Measurements from ENCODE around the gene RANBP9. TPM values are rescaled to one million over a fixed set of nuclear protein-coding genes. Genes with fewer than 3 reads are reported as not detected.

Gene RANBP9
- total and polyA plus RNA-seq, 9 of the 15 experiments (the other 6 are each of a cell fraction or from before 2014, with no cell fraction given), result 27.5 to 130 (median 61.5) TPM

GRCh38 chr6:13629459-13630116 lies 82.0 kb downstream of the RANBP9 start (continued):
- TF ChIP-seq FUS (optimal IDR thresholded peaks at IDR 0.05; ENCODE audit: low read depth, low read length) (no peak), TRIM25 (IDR thresholded peaks at IDR 0.05; ENCODE audit: borderline replicate concordance) (no peak), ZFP91 (CRISPR knock-in tag; IDR thresholded peaks at IDR 0.05) (no peak), CHD7 (IDR thresholded peaks at IDR 0.05; ENCODE audit: low read depth, low read length) (no peak), SMARCA4 (IDR thresholded peaks at IDR 0.05) (0 out of 2 replicates have a peak, but pooled peaks have one; percentile 31), AFF4 (CRISPR knock-in tag; IDR thresholded peaks at IDR 0.05) (no peak), KLF1 (tag; IDR thresholded peaks at IDR 0.05) (no peak), RCOR1 (IDR thresholded peaks at IDR 0.05; ENCODE audit: borderline replicate concordance in 1 of 2, low read depth in 2 of 2, low read length in 2 of 2) (no peak)

Data from K562 (cell line).